Measurements from ENCODE around the gene SYT2.

SYT2 gene

DNA sequence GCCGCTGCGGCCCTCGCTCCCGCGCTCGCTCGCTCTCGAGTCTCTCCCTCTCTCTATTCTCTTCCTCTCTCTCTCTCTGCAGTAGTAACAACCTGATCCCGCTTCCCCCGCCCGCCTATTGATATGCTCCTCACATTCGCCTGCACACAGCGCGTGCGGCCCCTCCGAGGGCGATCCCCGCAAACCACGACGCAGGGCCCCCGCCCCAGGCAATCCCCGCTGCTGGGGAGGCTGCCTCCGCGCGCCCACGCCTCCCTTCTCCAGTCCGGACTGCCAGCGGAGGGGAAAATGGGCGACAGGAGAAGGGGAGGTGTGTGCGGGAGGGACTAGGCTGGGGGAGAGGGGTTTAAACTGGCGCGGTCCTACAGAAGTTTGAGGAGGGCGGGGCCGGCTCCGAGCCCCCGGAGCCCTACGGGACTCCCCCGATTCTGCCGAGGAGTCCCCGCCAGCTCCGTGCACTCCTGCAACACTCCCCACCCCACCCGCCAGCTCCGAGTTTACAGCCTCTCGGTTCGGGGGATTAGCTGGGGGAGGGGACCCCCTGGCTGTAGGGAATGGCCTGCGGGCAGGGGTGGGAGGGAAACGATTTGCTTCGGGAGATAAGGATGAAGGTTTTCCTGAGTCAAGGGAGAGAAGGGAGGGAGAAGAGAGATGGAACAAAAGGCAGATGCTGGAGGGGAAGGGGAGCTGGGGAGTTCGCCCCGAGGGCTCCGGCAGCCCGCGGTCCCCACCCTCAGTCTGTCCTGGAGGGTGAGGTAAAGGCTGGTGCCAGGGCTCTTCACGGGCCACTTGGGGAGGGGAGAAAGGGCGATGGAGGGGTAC is 66.6 kb downstream of the SYT2 start:
- Histone ChIP-seq H3K4me3 (ENCODE audit: low read length in 2 of 2) (peak overlapping the region; percentile 28 to 84), H3K4me1 (ENCODE audit: control insufficient read depth in 2 of 2, insufficient read depth in 1 of 2, low read depth in 1 of 2, low read length in 2 of 2) (peaks cover 22 to 31% of the 10 kb centered on the region in 2 donors)
- no CpG with 5 or more reads among the region's 55 CpGs for WGBS, 2 donors (ENCODE audit: extremely low coverage in 2 of 2, insufficient read length in 2 of 2, insufficient replicate concordance in 1 of 2)

DNA sequence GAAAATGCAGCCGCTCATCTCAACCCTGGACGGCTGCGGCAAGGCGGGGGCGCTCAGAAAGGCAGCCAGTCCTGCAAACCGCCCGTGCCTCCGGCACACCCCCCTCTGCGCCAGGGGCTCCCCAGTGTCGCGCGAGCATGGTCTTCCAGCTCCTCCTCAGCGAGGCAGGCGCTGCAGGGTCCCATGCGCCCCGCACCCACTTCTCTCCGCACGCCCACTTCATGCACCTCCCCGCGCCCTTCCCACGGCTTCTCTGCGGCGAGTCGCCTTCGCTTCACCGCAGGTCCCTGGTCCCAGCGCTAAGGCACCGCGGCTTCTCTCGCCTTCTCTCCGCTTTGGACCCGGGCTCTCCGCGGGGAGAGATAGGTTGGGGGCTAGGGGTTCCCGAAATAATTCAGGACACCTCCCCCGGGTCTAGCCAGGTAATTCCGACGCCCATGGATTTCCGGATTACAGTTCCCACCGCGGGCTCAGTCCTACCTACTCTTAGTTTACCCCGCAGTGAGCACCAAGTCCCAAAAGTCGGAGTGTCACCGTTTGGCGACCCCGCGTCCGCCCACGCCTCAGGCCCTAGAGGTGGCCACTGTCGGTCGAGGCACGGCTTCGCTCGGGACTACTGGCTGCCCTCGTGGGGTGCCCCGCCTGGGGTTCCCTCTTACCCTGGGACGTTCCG is 67.5 kb downstream of the SYT2 start:
- Histone ChIP-seq H3K79me1 (ENCODE audit: low read depth, low read length) (no peaks in the 10 kb centered on the region), H4K91ac (ENCODE audit: low read depth, low read length, poor library complexity) (no peak overlapping the region), H3K9ac (ENCODE audit: low read depth, low read length, poor library complexity) (no peak overlapping the region), H3K36me3 (replicated peaks in 1 of 2; ENCODE audit: control insufficient read depth in 2 of 2, insufficient read depth in 2 of 2, low read length in 2 of 2) (no peaks in the 10 kb centered on the region), H3K9me3 (replicated peaks in 1 of 2; ENCODE audit: control insufficient read depth in 2 of 2, insufficient read depth in 1 of 2, low read depth in 1 of 2, low read length in 2 of 2) (peaks cover 0 to 2% of the 10 kb centered on the region in 2 donors), H3K4me2 (ENCODE audit: insufficient read depth, low read length, poor library complexity, severe bottlenecking) (peak overlapping the region; percentile 99), H3K14ac (ENCODE audit: low read length) (peak overlapping the region; percentile 15), H3K4ac (ENCODE audit: low read length) (no peak overlapping the region), H2BK15ac (ENCODE audit: low read length) (peak overlapping the region; percentile 76), H2BK120ac (ENCODE audit: low read depth, low read length) (no peak overlapping the region), H3K18ac (ENCODE audit: low read length) (peak overlapping the region; percentile 53), H3K4me1 (ENCODE audit: control insufficient read depth in 2 of 2, insufficient read depth in 1 of 2, low read depth in 1 of 2, low read length in 2 of 2) (peaks cover 26 to 39% of the 10 kb centered on the region in 2 donors), H3K23ac (ENCODE audit: low read depth, low read length, poor library complexity) (peak overlapping the region; percentile 37), H4K8ac (ENCODE audit: low read depth, low read length) (no peak overlapping the region), H3K4me3 (ENCODE audit: low read length in 2 of 2) (peak overlapping the region; percentile 18 to 73), H3K27ac (replicated peaks; ENCODE audit: low read length) (no peak overlapping the region), H2BK5ac (ENCODE audit: low read length) (no peak overlapping the region), H3K27me3 (ENCODE audit: control insufficient read depth in 3 of 3, insufficient read depth in 3 of 3, low read depth in 1 of 3, low read length in 3 of 3) (peaks cover 18 to 81% (median 58%) of the 10 kb centered on the region in 3 experiments), H2AK5ac (ENCODE audit: low read depth, low read length) (no peak overlapping the region), H2AFZ (ENCODE audit: low read length) (peak overlapping the region; percentile 94), H2BK12ac (ENCODE audit: low read length) (peak overlapping the region; percentile 8)
- DNase-seq (ENCODE audit: low spot score) = no peak
- no CpG with 5 or more reads among the region's 58 CpGs for WGBS, 2 donors (ENCODE audit: extremely low coverage in 2 of 2, insufficient read length in 2 of 2, insufficient replicate concordance in 1 of 2)

More for the DNA sequence above, 66.6 kb downstream of the SYT2 start:
- Histone ChIP-seq H2BK12ac (ENCODE audit: low read length) (peak overlapping the region; percentile 92), H2BK120ac (ENCODE audit: low read depth, low read length) (no peak overlapping the region), H3K9me3 (replicated peaks in 1 of 2; ENCODE audit: control insufficient read depth in 2 of 2, insufficient read depth in 1 of 2, low read depth in 1 of 2, low read length in 2 of 2) (peaks cover 0 to 2% of the 10 kb centered on the region in 2 donors), H3K36me3 (replicated peaks in 1 of 2; ENCODE audit: control insufficient read depth in 2 of 2, insufficient read depth in 2 of 2, low read length in 2 of 2) (no peaks in the 10 kb centered on the region), H2AK5ac (ENCODE audit: low read depth, low read length) (peak overlapping the region; percentile 87), H3K14ac (ENCODE audit: low read length) (no peak overlapping the region), H3K9ac (ENCODE audit: low read depth, low read length, poor library complexity) (peak overlapping the region; percentile 85), H3K4me2 (ENCODE audit: insufficient read depth, low read length, poor library complexity, severe bottlenecking) (peak overlapping the region; percentile 99), H3K27ac (replicated peaks; ENCODE audit: low read length) (no peak overlapping the region), H3K23ac (ENCODE audit: low read depth, low read length, poor library complexity) (peak overlapping the region; percentile 92), H3K79me1 (ENCODE audit: low read depth, low read length) (no peaks in the 10 kb centered on the region), H2BK5ac (ENCODE audit: low read length) (peak overlapping the region; percentile 20), H3K27me3 (ENCODE audit: control insufficient read depth in 3 of 3, insufficient read depth in 3 of 3, low read depth in 1 of 3, low read length in 3 of 3) (peaks cover 18 to 84% (median 58%) of the 10 kb centered on the region in 3 experiments), H3K4ac (ENCODE audit: low read length) (no peak overlapping the region), H2AFZ (ENCODE audit: low read length) (peak overlapping the region; percentile 94), H4K91ac (ENCODE audit: low read depth, low read length, poor library complexity) (no peak overlapping the region), H3K18ac (ENCODE audit: low read length) (peak overlapping the region; percentile 96), H2BK15ac (ENCODE audit: low read length) (no peak overlapping the region), H4K8ac (ENCODE audit: low read depth, low read length) (no peak overlapping the region)
- DNase-seq (ENCODE audit: low spot score) = no peak

DNA sequence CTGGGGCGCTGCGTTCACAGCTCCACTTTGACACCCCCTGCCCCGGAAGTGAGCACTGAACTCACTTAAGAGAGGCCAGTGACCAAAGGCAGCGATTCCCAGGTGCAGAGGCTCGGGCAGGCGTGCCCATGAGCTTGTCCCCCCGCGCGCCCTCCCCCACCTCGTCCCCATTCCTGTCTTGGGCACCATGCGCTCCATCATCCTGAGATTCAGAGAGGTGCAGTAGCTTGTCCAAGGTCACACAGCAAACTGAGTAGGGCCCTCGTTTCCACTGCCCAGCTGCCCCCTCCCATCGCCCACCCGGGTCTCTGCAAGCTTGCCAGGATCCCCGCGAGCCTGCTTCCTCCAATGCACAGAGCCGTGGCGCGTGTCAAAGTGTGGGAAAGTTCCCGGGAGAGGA is 68.0 kb downstream of the SYT2 start:
- H3K23ac ChIP-seq (ENCODE audit: low read depth, low read length, poor library complexity) = peak overlapping the region; percentile 37

DNA sequence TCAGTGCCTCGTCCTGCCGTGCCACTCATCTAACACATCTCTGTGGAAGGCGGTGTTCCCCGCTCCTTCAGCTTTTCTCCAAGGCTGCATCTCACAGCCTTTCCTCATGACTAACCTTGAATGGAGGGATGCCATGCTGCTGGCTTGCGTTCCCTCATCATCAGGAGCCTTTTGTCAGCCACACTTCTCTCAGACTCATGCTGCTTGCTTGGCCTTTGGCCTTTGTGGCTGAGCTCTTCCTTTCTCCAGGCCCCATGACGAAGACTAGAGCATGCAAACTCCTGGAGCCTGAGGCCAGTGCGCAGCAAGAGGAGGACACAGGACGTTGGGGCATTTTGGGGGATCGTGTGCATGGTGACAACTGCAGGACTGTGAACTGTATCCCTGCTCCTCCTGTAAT is 70.8 kb downstream of the SYT2 start:
- no peak overlapping the region for H3K27ac ChIP-seq (replicated peaks; ENCODE audit: low read length)
- DNase-seq (ENCODE audit: low spot score) = no peak
- H2BK15ac ChIP-seq (ENCODE audit: low read length) = no peak overlapping the region
- H2AFZ ChIP-seq (ENCODE audit: low read length) = no peak overlapping the region
- no peak overlapping the region for H3K18ac ChIP-seq (ENCODE audit: low read length)
- H3K23ac ChIP-seq (ENCODE audit: low read depth, low read length, poor library complexity) = no peak overlapping the region
- no peak overlapping the region for H2BK120ac ChIP-seq (ENCODE audit: low read depth, low read length)
- no peak overlapping the region for H2AK5ac ChIP-seq (ENCODE audit: low read depth, low read length)
- H2BK5ac ChIP-seq (ENCODE audit: low read length) = no peak overlapping the region
- no peaks in the 10 kb centered on the region for H3K36me3 ChIP-seq (replicated peaks in 1 of 2; ENCODE audit: control insufficient read depth in 2 of 2, insufficient read depth in 2 of 2, low read length in 2 of 2)
- no CpG with 5 or more reads among the region's 9 CpGs for WGBS, 2 donors (ENCODE audit: extremely low coverage in 2 of 2, insufficient read length in 2 of 2, insufficient replicate concordance in 1 of 2)
- no peak overlapping the region for H2BK12ac ChIP-seq (ENCODE audit: low read length)
- peaks cover 18 to 57% (median 38%) of the 10 kb centered on the region in 3 experiments for H3K27me3 ChIP-seq (ENCODE audit: control insufficient read depth in 3 of 3, insufficient read depth in 3 of 3, low read depth in 1 of 3, low read length in 3 of 3)
- no peaks in the 10 kb centered on the region for H3K79me1 ChIP-seq (ENCODE audit: low read depth, low read length)
- H4K91ac ChIP-seq (ENCODE audit: low read depth, low read length, poor library complexity) = no peak overlapping the region
- no peak overlapping the region for H3K14ac ChIP-seq (ENCODE audit: low read length)
- H3K9ac ChIP-seq (ENCODE audit: low read depth, low read length, poor library complexity) = no peak overlapping the region
- H3K4ac ChIP-seq (ENCODE audit: low read length) = no peak overlapping the region
- no peak overlapping the region for H4K8ac ChIP-seq (ENCODE audit: low read depth, low read length)
- no peak overlapping the region for H3K4me3 ChIP-seq (ENCODE audit: low read length in 2 of 2)
- H3K4me2 ChIP-seq (ENCODE audit: insufficient read depth, low read length, poor library complexity, severe bottlenecking) = no peak overlapping the region
- peaks cover 31 to 45% of the 10 kb centered on the region in 2 donors for H3K4me1 ChIP-seq (ENCODE audit: control insufficient read depth in 2 of 2, insufficient read depth in 1 of 2, low read depth in 1 of 2, low read length in 2 of 2)
- no peaks in the 10 kb centered on the region for H3K9me3 ChIP-seq (replicated peaks in 1 of 2; ENCODE audit: control insufficient read depth in 2 of 2, insufficient read depth in 1 of 2, low read depth in 1 of 2, low read length in 2 of 2)

More for the DNA sequence above, 68.0 kb downstream of the SYT2 start:
- H3K36me3 ChIP-seq (replicated peaks in 1 of 2; ENCODE audit: control insufficient read depth in 2 of 2, insufficient read depth in 2 of 2, low read length in 2 of 2) = no peaks in the 10 kb centered on the region
- H3K4me2 ChIP-seq (ENCODE audit: insufficient read depth, low read length, poor library complexity, severe bottlenecking) = peak overlapping the region; percentile 99
- peak overlapping the region; percentile 8 for H2BK12ac ChIP-seq (ENCODE audit: low read length)
- H3K27ac ChIP-seq (replicated peaks; ENCODE audit: low read length) = no peak overlapping the region
- H2BK15ac ChIP-seq (ENCODE audit: low read length) = no peak overlapping the region
- H3K79me1 ChIP-seq (ENCODE audit: low read depth, low read length) = no peaks in the 10 kb centered on the region
- H2AK5ac ChIP-seq (ENCODE audit: low read depth, low read length) = no peak overlapping the region
- H3K27me3 ChIP-seq (ENCODE audit: control insufficient read depth in 3 of 3, insufficient read depth in 3 of 3, low read depth in 1 of 3, low read length in 3 of 3) = peaks cover 18 to 76% (median 58%) of the 10 kb centered on the region in 3 experiments
- H3K4me1 ChIP-seq (ENCODE audit: control insufficient read depth in 2 of 2, insufficient read depth in 1 of 2, low read depth in 1 of 2, low read length in 2 of 2) = peaks cover 31 to 44% of the 10 kb centered on the region in 2 donors
- H4K91ac ChIP-seq (ENCODE audit: low read depth, low read length, poor library complexity) = no peak overlapping the region
- no CpG with 5 or more reads among the region's 20 CpGs for WGBS, 2 donors (ENCODE audit: extremely low coverage in 2 of 2, insufficient read length in 2 of 2, insufficient replicate concordance in 1 of 2)
- peak overlapping the region; percentile 53 for H3K18ac ChIP-seq (ENCODE audit: low read length)
- no peak overlapping the region for H4K8ac ChIP-seq (ENCODE audit: low read depth, low read length)
- peaks cover 0 to 2% of the 10 kb centered on the region in 2 donors for H3K9me3 ChIP-seq (replicated peaks in 1 of 2; ENCODE audit: control insufficient read depth in 2 of 2, insufficient read depth in 1 of 2, low read depth in 1 of 2, low read length in 2 of 2)
- no peak overlapping the region for H3K4ac ChIP-seq (ENCODE audit: low read length)
- no peak overlapping the region for H2BK5ac ChIP-seq (ENCODE audit: low read length)
- no peak overlapping the region for H3K14ac ChIP-seq (ENCODE audit: low read length)
- DNase-seq (ENCODE audit: low spot score) = no peak
- H3K4me3 ChIP-seq (ENCODE audit: low read length in 2 of 2) = peak overlapping the region in 1 of 2 donors; percentile 73
- no peak overlapping the region for H3K9ac ChIP-seq (ENCODE audit: low read depth, low read length, poor library complexity)
- H2AFZ ChIP-seq (ENCODE audit: low read length) = peak overlapping the region; percentile 94
- no peak overlapping the region for H2BK120ac ChIP-seq (ENCODE audit: low read depth, low read length)
